H1 (cell line): ENCODE data around the gene CHD9NB. TPM values are rescaled to one million over a fixed set of nuclear protein-coding genes. Genes with fewer than 3 reads are reported as not detected.

ENCODE experiments used
- CTCF ChIA-PET: fragments of 300-600 bp; sonication (Branson Sonifier 250); formaldehyde crosslinking; loops from one replicate; lab custom pipeline; 2021; ENCODE audit not compliant: partially characterized antibody; lab: Charles Lee
- POLR2A ChIA-PET: fragments of 300-600 bp; sonication (Branson Sonifier 250); formaldehyde crosslinking; loops from one replicate; lab custom pipeline; 2021; ENCODE audit warnings: inconsistent platforms; ENCODE audit not compliant: partially characterized antibody; lab: Charles Lee
- DNase-seq, 2 experiments: peaks; one replicate each; pipeline versions ENCODE4 v3.0.0 to v3.0.0-alpha.2; 2010 to 2022; ENCODE audit warnings: low spot score in 2 of 2, low read depth in 1 of 2, mixed read lengths in 1 of 2
- FAIRE-seq: peaks from 2 replicates; lab custom pipeline; 2011; peaks lifted over from hg19 to GRCh38; lab: Jason Lieb, UNC
- H2AFZ ChIP-seq: 2 replicates; pipeline ENCODE4 v1.8.1; 2012; ENCODE audit warnings: low read length, inconsistent platforms
- H2AK5ac ChIP-seq: 2 replicates; pipeline ENCODE4 v1.6.1; 2013; ENCODE audit warnings: low read depth, low read length
- H2BK120ac ChIP-seq: replicated peaks from 2 replicates; pipeline ENCODE3; 2013; ENCODE audit warnings: low read depth, low read length, inconsistent platforms
- H2BK12ac ChIP-seq: 2 replicates; pipeline ENCODE4 v1.6.1; 2013; ENCODE audit warnings: low read depth, low read length
- H2BK15ac ChIP-seq: 2 replicates; pipeline ENCODE4 v1.6.1; 2013; ENCODE audit warnings: low read length
- H2BK20ac ChIP-seq: 2 replicates; pipeline ENCODE4 v1.6.1; 2013; ENCODE audit warnings: low read length
- H2BK5ac ChIP-seq: 2 replicates; pipeline ENCODE4 v1.6.1; 2013; ENCODE audit warnings: low read depth, low read length
- H3K14ac ChIP-seq: 2 replicates; pipeline ENCODE4 v1.6.1; 2013; ENCODE audit warnings: inconsistent platforms; ENCODE audit not compliant: insufficient read length
- H3K18ac ChIP-seq: 2 replicates; pipeline ENCODE4 v1.6.1; 2013; ENCODE audit warnings: low read length; ENCODE audit errors: extremely low read depth
- H3K23ac ChIP-seq: 2 replicates; pipeline ENCODE4 v1.6.1; 2013; ENCODE audit warnings: inconsistent platforms; ENCODE audit not compliant: insufficient read length
- H3K23me2 ChIP-seq: 2 replicates; pipeline ENCODE4 v1.6.1; 2013; ENCODE audit warnings: low read depth, low read length
- H3K27ac ChIP-seq: 2 replicates; pipeline ENCODE4 v1.6.1; 2011; ENCODE audit warnings: low read depth, low read length, inconsistent platforms
- H3K27me3 ChIP-seq, 4 experiments: replicated peaks in 1 of 4; 1 replicate in 1 of 4; 2 replicates in 3 of 4; pipeline versions ENCODE4 v1.6.1 to v1.8.1; 2011 to 2013; ENCODE audit warnings: low read length in 3 of 4, mild to moderate bottlenecking in 3 of 4, inconsistent platforms in 2 of 4, mixed read lengths in 2 of 4, moderate library complexity in 1 of 4; ENCODE audit not compliant: control insufficient read depth in 3 of 4, insufficient read depth in 3 of 4; ENCODE audit errors: extremely low read depth in 1 of 4
- H3K36me3 ChIP-seq, 4 experiments: 2 replicates each; pipeline versions ENCODE4 v1.6.1 to v1.8.1; 2011 to 2013; ENCODE audit warnings: mild to moderate bottlenecking in 4 of 4, low read length in 3 of 4, moderate library complexity in 2 of 4, control low read depth in 1 of 4, inconsistent platforms in 1 of 4; ENCODE audit not compliant: insufficient read depth in 4 of 4, control insufficient read depth in 2 of 4
- H3K4ac ChIP-seq: replicated peaks from 2 replicates; pipeline ENCODE3; 2013; ENCODE audit warnings: low read length, low read depth, mixed read lengths, inconsistent platforms; ENCODE audit not compliant: insufficient read length
- H3K4me1 ChIP-seq, 4 experiments: replicated peaks in 1 of 4; 1 replicate in 1 of 4; 2 replicates in 3 of 4; pipeline versions ENCODE4 v1.6.1 to v1.8.1; 2011 to 2013; ENCODE audit warnings: low read length in 3 of 4, inconsistent platforms in 2 of 4, mixed read lengths in 1 of 4; ENCODE audit not compliant: insufficient read depth in 4 of 4, control insufficient read depth in 3 of 4
- H3K4me2 ChIP-seq, 2 experiments: 2 replicates each; pipeline versions ENCODE4 v1.6.1 to v1.8.1; 2011 to 2013; ENCODE audit warnings: low read depth in 2 of 2, low read length in 2 of 2, control low read depth in 1 of 2, inconsistent platforms in 1 of 2, mild to moderate bottlenecking in 1 of 2; ENCODE audit not compliant: insufficient read depth in 1 of 2
- H3K4me3 ChIP-seq, 4 experiments: fragments of 200-600, 300-600 bp in 1 of 4; sonication (generic), shearing (Covaris generic), sonication (Bioruptor Twin) in 1 of 4; 2 replicates each; pipeline versions ENCODE4 v1.5.1 to v1.8.1; 2011 to 2016; ENCODE audit warnings: low read length in 4 of 4, low read depth in 3 of 4, control low read depth in 2 of 4, inconsistent platforms in 2 of 4, mild to moderate bottlenecking in 2 of 4, mixed read lengths in 1 of 4, moderate library complexity in 1 of 4; ENCODE audit not compliant: insufficient read depth in 2 of 4; ENCODE audit errors: extremely low read depth in 1 of 4
- H3K56ac ChIP-seq: replicated peaks from 2 replicates; pipeline ENCODE3; 2013; ENCODE audit warnings: low read depth, mild to moderate bottlenecking, mixed read lengths, low read length, inconsistent platforms; ENCODE audit not compliant: insufficient read length
- H3K79me1 ChIP-seq: 2 replicates; pipeline ENCODE4 v1.6.1; 2013; ENCODE audit warnings: low read depth, low read length, control low read depth
- H3K79me2 ChIP-seq, 2 experiments: 2 replicates each; pipeline versions ENCODE4 v1.6.1 to v1.8.1; 2012 to 2013; ENCODE audit warnings: low read length in 2 of 2, mild to moderate bottlenecking in 2 of 2, inconsistent platforms in 1 of 2; ENCODE audit not compliant: insufficient read depth in 2 of 2, control insufficient read depth in 1 of 2
- H3K9ac ChIP-seq, 4 experiments: replicated peaks in 1 of 4; 1 replicate in 1 of 4; 2 replicates in 3 of 4; pipeline versions ENCODE4 v1.6.1 to v1.8.1; 2011 to 2013; ENCODE audit warnings: low read depth in 3 of 4, low read length in 3 of 4, control low read depth in 2 of 4, mild to moderate bottlenecking in 2 of 4, moderate library complexity in 2 of 4, inconsistent platforms in 1 of 4; ENCODE audit errors: extremely low read depth in 1 of 4
- H3K9me3 ChIP-seq, 2 experiments: 2 replicates each; pipeline versions ENCODE4 v1.6.1 to v1.8.1; 2012 to 2013; ENCODE audit warnings: mild to moderate bottlenecking in 2 of 2, moderate library complexity in 2 of 2, control low read depth in 1 of 2, inconsistent platforms in 1 of 2, low read depth in 1 of 2, low read length in 1 of 2, mixed read lengths in 1 of 2; ENCODE audit not compliant: insufficient read depth in 2 of 2
- H4K20me1 ChIP-seq, 2 experiments: replicated peaks in 1 of 2; 2 replicates each; pipeline versions ENCODE3 to v1.8.1; 2011 to 2013; ENCODE audit warnings: inconsistent platforms in 2 of 2, low read length in 2 of 2, mild to moderate bottlenecking in 1 of 2; ENCODE audit not compliant: insufficient read depth in 2 of 2, control insufficient read depth in 1 of 2
- H4K5ac ChIP-seq: 2 replicates; pipeline ENCODE4 v1.6.1; 2013; ENCODE audit warnings: low read length, low read depth, mixed read lengths, inconsistent platforms; ENCODE audit not compliant: insufficient read length
- H4K8ac ChIP-seq: 2 replicates; pipeline ENCODE4 v1.8.0; 2013; ENCODE audit warnings: mild to moderate bottlenecking, moderate library complexity, low read length, inconsistent platforms; ENCODE audit not compliant: insufficient read depth; ENCODE audit errors: extremely low read depth
- H4K91ac ChIP-seq: replicated peaks from 2 replicates; pipeline ENCODE3; 2013; ENCODE audit warnings: low read length, mixed read lengths, inconsistent platforms; ENCODE audit not compliant: insufficient read length
- EGR1 ChIP-seq: IDR thresholded peaks from 2 replicates; pipeline ENCODE4 v1.6.1; 2011; ENCODE audit warnings: low read depth, low read length, borderline replicate concordance
- HDAC2 ChIP-seq, 2 experiments: fragments of 300-600 bp in 1 of 2; sonication (generic) in 1 of 2; IDR thresholded peaks; 2 replicates each; pipeline ENCODE4 v1.6.1; 2011 to 2012; ENCODE audit warnings: low read depth in 2 of 2, low read length in 2 of 2, mild to moderate bottlenecking in 2 of 2, moderate library complexity in 2 of 2, borderline replicate concordance in 1 of 2, inconsistent platforms in 1 of 2
- KDM1A ChIP-seq: fragments of 200-600, 300-600 bp; sonication (generic); IDR thresholded peaks from 2 replicates; pipeline ENCODE4 v1.7.1; 2016; ENCODE audit warnings: mild to moderate bottlenecking, low read length, borderline replicate concordance
- KDM5A ChIP-seq: fragments of 200-600 bp; IDR thresholded peaks from 2 replicates; pipeline ENCODE4 v1.7.1; 2012; ENCODE audit warnings: mild to moderate bottlenecking, low read length, inconsistent platforms, mixed read lengths
- RAD21 ChIP-seq, 2 experiments: IDR thresholded peaks in 1 of 2; conservative IDR thresholded peaks in 1 of 2; 2 replicates each; pipeline ENCODE4 v1.6.1; 2011; ENCODE audit warnings: low read depth in 2 of 2, low read length in 2 of 2, improper control_type of control experiment in 1 of 2, inconsistent platforms in 1 of 2, mild to moderate bottlenecking in 1 of 2, moderate library complexity in 1 of 2
- RBBP5 ChIP-seq: IDR thresholded peaks from 2 replicates; pipeline ENCODE4 v1.7.1; 2012; ENCODE audit warnings: low read depth, mild to moderate bottlenecking, inconsistent platforms, low read length, moderate library complexity, borderline replicate concordance
- SIRT6 ChIP-seq: IDR thresholded peaks from one replicate; pipeline ENCODE4 v1.7.1; 2012; ENCODE audit warnings: low read length, inconsistent platforms
- TAF1 ChIP-seq: IDR thresholded peaks from 2 replicates; pipeline ENCODE4 v1.6.1; 2011; ENCODE audit warnings: mild to moderate bottlenecking, low read depth, low read length
- ZNF274 ChIP-seq: IDR thresholded peaks from 2 replicates; pipeline ENCODE4 v1.7.0; 2012; ENCODE audit warnings: low read length, borderline replicate concordance; ENCODE audit errors: extremely low read depth
- WGBS, 2 experiments: shearing (Covaris generic) in 1 of 2; methylation state at CpG; one replicate each; pipeline versions ENCODE4 v1.1.6 to v1.1.7; 2013 to 2015; ENCODE audit warnings: low lambda C conversion rate in 2 of 2, mixed read lengths in 2 of 2, inconsistent platforms in 1 of 2, low coverage in 1 of 2, missing lambda C conversion rate in 1 of 2; ENCODE audit not compliant: insufficient replicate concordance in 2 of 2, insufficient coverage in 1 of 2, insufficient read length in 1 of 2; ENCODE audit errors: extremely low coverage in 1 of 2, missing lambda C conversion rate in 1 of 2; 5-methylcytosine and 5-hydroxymethylcytosine counted together
- polyA plus RNA-seq, 7 experiments: library from polyadenylated mRNA; depleted of rRNA in 3 of 7; stranded (reverse) in 5 of 7; unstranded in 2 of 7; fragments of >200 nt in 5 of 7; fragments of 200-250 nt in 2 of 7; gene quantifications; 1 replicate in 5 of 7; 2 replicates in 1 of 7; 4 replicates in 1 of 7; pipeline versions ENCODE4 v1.2.1 to v1.2.3, GENCODE V29; 2011 to 2013; ENCODE audit warnings: missing spikeins in 2 of 7, mixed read lengths in 2 of 7
- total RNA-seq: library from RNA; stranded (reverse); fragmentation: NEBNext Ultra II Directional; extraction: Animal tissue kit (Norgen Biotek cat#: 25700); gene quantifications from 2 replicates; pipeline ENCODE4 v1.2.1, GENCODE V29; 2021
- TF ChIP-seq, protein P1 (sequence below): IDR thresholded peaks from 2 replicates; pipeline ENCODE4 v1.6.1; 2012; ENCODE audit warnings: low read length, inconsistent platforms

Gene CHD9NB
- total and polyA plus RNA-seq, 2 of the 8 experiments (the other 6 are each of a cell fraction or from before 2014, with no cell fraction given), result 4.5 to 5.9 TPM

DNA sequence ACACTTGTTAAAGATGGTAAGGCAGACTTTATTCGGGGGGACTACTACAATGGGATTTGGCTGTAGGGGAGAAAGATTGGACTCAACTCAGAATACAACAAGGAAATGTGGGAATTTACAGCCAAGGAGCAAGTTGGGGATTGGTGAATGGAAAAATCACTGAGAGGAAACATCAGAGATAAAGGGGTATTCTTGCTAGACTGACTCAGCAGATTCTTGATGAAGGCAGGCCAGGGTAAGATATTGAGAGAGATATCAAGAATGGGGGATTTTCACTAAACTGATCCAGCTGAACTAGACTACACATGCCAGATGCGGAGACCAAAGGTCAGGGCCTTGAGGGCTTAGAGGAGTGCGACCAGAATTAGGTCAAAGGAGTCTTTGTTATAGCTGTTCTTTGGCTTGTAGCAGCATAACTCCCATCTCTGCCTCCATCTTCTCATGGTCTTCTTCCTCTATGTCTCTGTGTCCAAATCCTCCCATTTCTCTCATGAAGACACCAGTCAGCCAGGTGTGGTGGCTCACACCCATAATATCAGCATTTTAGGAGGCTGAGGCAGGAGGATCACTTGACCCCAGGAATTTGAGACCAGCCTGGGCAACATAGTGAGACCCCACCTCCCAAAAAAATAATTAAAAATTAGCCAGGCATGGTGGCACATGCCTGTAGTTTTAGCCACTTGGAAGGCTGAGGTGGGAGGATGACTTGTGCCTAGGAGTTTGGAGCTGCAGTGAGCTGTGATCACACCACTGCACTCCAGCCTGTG, 17.3 kb downstream of the CHD9NB start:
- CTCF ChIA-PET, result no interaction called here
- H3K23me2 ChIP-seq, result no peaks in the 10 kb centered on the region
- DNase-seq (no peak), FAIRE-seq (no peak)
- no peak overlapping the region for H3K18ac ChIP-seq
- no peaks in the 10 kb centered on the region for H3K79me2 ChIP-seq
- H3K14ac ChIP-seq, result no peak overlapping the region
- peaks cover 0 to 2% (median 0%) of the 10 kb centered on the region in 4 experiments; a peak in 1 of 7 replicates for H3K27me3 ChIP-seq
- no peak overlapping the region for H3K23ac ChIP-seq
- no peak overlapping the region for H2AFZ ChIP-seq
- H2BK12ac ChIP-seq, result no peak overlapping the region
- H4K5ac ChIP-seq, result no peak overlapping the region
- H2BK5ac ChIP-seq, result no peak overlapping the region
- H3K9me3 ChIP-seq, result peaks cover 0 to 10% of the 10 kb centered on the region in 2 experiments; a peak in 1 of 4 replicates
- H4K91ac ChIP-seq, result no peak overlapping the region
- POLR2A ChIA-PET, result no interaction called here
- no peak overlapping the region for H2BK20ac ChIP-seq
- H2BK120ac ChIP-seq, result no peak overlapping the region
- no peak overlapping the region for H3K4me2 ChIP-seq
- 87% methylated on average over 3 of the region's 3 CpGs; no CpG with 5 or more reads in 1 of the 2 experiments for whole genome bisulfite sequencing, 2 experiments
- peaks cover 0 to 10% (median 4%) of the 10 kb centered on the region in 4 experiments; a peak in 6 of 7 replicates for H3K4me1 ChIP-seq
- H2AK5ac ChIP-seq, result no peak overlapping the region; the same call in 1 of the 2 replicates
- H4K8ac ChIP-seq, result no peak overlapping the region
- H3K27ac ChIP-seq, result no peak overlapping the region
- no peaks in the 10 kb centered on the region for H3K79me1 ChIP-seq
- no peak overlapping the region for H3K4me3 ChIP-seq
- H3K36me3 ChIP-seq, result no peaks in the 10 kb centered on the region
- no peak overlapping the region for H3K4ac ChIP-seq
- no peak overlapping the region for H3K9ac ChIP-seq
- H4K20me1 ChIP-seq, result no peaks in the 10 kb centered on the region
- H2BK15ac ChIP-seq, result no peak overlapping the region
- no peak overlapping the region for H3K56ac ChIP-seq
- TF ChIP-seq SIRT6, result no peak
- no peak for TF ChIP-seq ZNF274
- no peak for TF ChIP-seq TAF1
- TF ChIP-seq RAD21 (IDR thresholded peaks at IDR 0.05 in 1 of 2, conservative IDR thresholded peaks at IDR 0.05 in 1 of 2; ENCODE audit: low read depth in 2 of 2, low read length in 2 of 2), result no peak
- no peak for TF ChIP-seq RBBP5
- no peak for TF ChIP-seq HDAC2 (IDR thresholded peaks at IDR 0.05; ENCODE audit: borderline replicate concordance in 1 of 2, low read depth in 2 of 2, low read length in 2 of 2)
- TF ChIP-seq, protein P1, sequence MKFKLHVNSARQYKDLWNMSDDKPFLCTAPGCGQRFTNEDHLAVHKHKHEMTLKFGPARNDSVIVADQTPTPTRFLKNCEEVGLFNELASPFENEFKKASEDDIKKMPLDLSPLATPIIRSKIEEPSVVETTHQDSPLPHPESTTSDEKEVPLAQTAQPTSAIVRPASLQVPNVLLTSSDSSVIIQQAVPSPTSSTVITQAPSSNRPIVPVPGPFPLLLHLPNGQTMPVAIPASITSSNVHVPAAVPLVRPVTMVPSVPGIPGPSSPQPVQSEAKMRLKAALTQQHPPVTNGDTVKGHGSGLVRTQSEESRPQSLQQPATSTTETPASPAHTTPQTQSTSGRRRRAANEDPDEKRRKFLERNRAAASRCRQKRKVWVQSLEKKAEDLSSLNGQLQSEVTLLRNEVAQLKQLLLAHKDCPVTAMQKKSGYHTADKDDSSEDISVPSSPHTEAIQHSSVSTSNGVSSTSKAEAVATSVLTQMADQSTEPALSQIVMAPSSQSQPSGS, result no peak
- no peak for TF ChIP-seq KDM5A
- no peak for TF ChIP-seq EGR1
- TF ChIP-seq KDM1A, result no peak
